HL-60/S4 treated with retinoic acid at 250 ng/mL for 4 days and 3 days (cell line): Measurements from ENCODE around the gene PRR23E.

Experiments used
- in situ Hi-C: fragments of 300-500 bp; cut with MboI; formaldehyde crosslinking; loops from 2 replicates; pipeline ENCODE4 v1.7.0; 2022; ENCODE audit warnings: low sequenced_read_pairs

PRR23E gene

GRCh38 chr3:127222163-127222562 lies 29.2 kb downstream of the PRR23E start:
- in situ Hi-C loops, result no loop called here

- in situ Hi-C loops, result no loop called here
These were observed 29.7 kb downstream of the PRR23E start for GRCh38 chr3:127222664-127223063.

- in situ Hi-C loops, result no loop called here
These were observed 31.2 kb downstream of the PRR23E start for GRCh38 chr3:127224118-127224517.

- in situ Hi-C loops, result no loop called here
These were observed 33.5 kb downstream of the PRR23E start for GRCh38 chr3:127226457-127226856.

- in situ Hi-C loops, result no loop called here
These were observed 34.3 kb downstream of the PRR23E start for GRCh38 chr3:127226946-127227842.

GRCh38 chr3:127228866-127229265 lies 35.9 kb downstream of the PRR23E start:
- in situ Hi-C loops, result no loop called here

GRCh38 chr3:127233371-127233770 lies 40.4 kb downstream of the PRR23E start:
- in situ Hi-C loops, result no loop called here

GRCh38 chr3:127234778-127235177 lies 41.8 kb downstream of the PRR23E start:
- in situ Hi-C loops, result no loop called here

- in situ Hi-C loops, result no loop called here
These were observed 42.8 kb downstream of the PRR23E start for GRCh38 chr3:127235706-127236105.

GRCh38 chr3:127237835-127238234 lies 44.9 kb downstream of the PRR23E start:
- in situ Hi-C loops, result no loop called here

- in situ Hi-C loops, result no loop called here
These were observed 45.7 kb downstream of the PRR23E start for GRCh38 chr3:127238602-127239001.

GRCh38 chr3:127247292-127247691 lies 54.4 kb downstream of the PRR23E start:
- in situ Hi-C loops, result no loop called here
